M059J (cell line): Measurements from ENCODE around the gene NFS1. TPM values are rescaled to one million over a fixed set of nuclear protein-coding genes. Genes with fewer than 3 reads are reported as not detected.

ENCODE experiments used
- total RNA-seq: library from RNA; depleted of rRNA; stranded (reverse); fragments of >200 nt; shearing (Covaris generic); gene quantifications from 2 replicates; pipeline ENCODE4 v1.2.3, GENCODE V29; 2014; rRNA removed

The NFS1 gene
- total RNA-seq, 1 experiment from 2014 or later: 69.7 TPM

Other genes starting within 250 kb of the NFS1 start
- 18.9 and 71.9 TPM in 2 replicates for gene CEP250, start 243.8 kb downstream of the NFS1 start, total RNA-seq
- not detected in 2 replicates for gene C20orf173, start 169.7 kb downstream of the NFS1 start, total RNA-seq
- 630 and 714 TPM in 2 replicates for gene ERGIC3, start 157.3 kb downstream of the NFS1 start, total RNA-seq
- 24.0 and 36.1 TPM in 2 replicates for gene SPAG4, start 83.5 kb downstream of the NFS1 start, total RNA-seq
- 176 and 262 TPM in 2 replicates for gene CPNE1, start 34.5 kb downstream of the NFS1 start, total RNA-seq
- gene RBM12, start 34.5 kb downstream of the NFS1 start, total RNA-seq: 37.7 and 52.3 TPM in 2 replicates
- gene ROMO1, start 53 bp upstream of the NFS1 start, total RNA-seq: 667 and 778 TPM in 2 replicates
- gene RBM39, start 42.9 kb upstream of the NFS1 start, total RNA-seq: 139 and 201 TPM in 2 replicates
- gene PHF20, start 72.7 kb upstream of the NFS1 start, total RNA-seq: 23.4 and 57.6 TPM in 2 replicates